Measurements from ENCODE around the gene TRPM5. TPM values are rescaled to one million over a fixed set of nuclear protein-coding genes. Genes with fewer than 3 reads are reported as not detected.

TRPM5 gene
- total RNA-seq, 1 experiment from 2014 or later = 0.11 TPM

GRCh38 chr11:2452321-2453012 lies 8.2 kb upstream of the TRPM5 start:
- DNase-seq (ENCODE audit: low read depth) = no peak

GRCh38 chr11:2451916-2452315 lies 7.6 kb upstream of the TRPM5 start:
- DNase-seq (ENCODE audit: low read depth) = no peak

GRCh38 chr11:2451336-2451735 lies 7.0 kb upstream of the TRPM5 start:
- no peak for DNase-seq (ENCODE audit: low read depth)

GRCh38 chr11:2450321-2451041 lies 6.2 kb upstream of the TRPM5 start:
- DNase-seq (ENCODE audit: low read depth) = no peak

- DNase-seq (ENCODE audit: low read depth) = no peak
Measured at GRCh38 chr11:2449548-2450320, 5.4 kb upstream of the TRPM5 start.

GRCh38 chr11:2448661-2449547 lies 4.6 kb upstream of the TRPM5 start:
- DNase-seq (ENCODE audit: low read depth) = no peak

- DNase-seq (ENCODE audit: low read depth) = no peak
Measured at GRCh38 chr11:2447951-2448650, 3.8 kb upstream of the TRPM5 start.

- no peak for DNase-seq (ENCODE audit: low read depth)
Measured at GRCh38 chr11:2447253-2447950, 3.1 kb upstream of the TRPM5 start.

- no peak for DNase-seq (ENCODE audit: low read depth)
Measured at GRCh38 chr11:2446590-2447252, 2.4 kb upstream of the TRPM5 start.

- DNase-seq (ENCODE audit: low read depth) = no peak
Measured at GRCh38 chr11:2445746-2446551, 1.6 kb upstream of the TRPM5 start.

GRCh38 chr11:2444821-2445745 lies 769 bp upstream of the TRPM5 start, which contains the start of gene KCNQ1:
KCNQ1 (plus strand) TSS chr11:2445008; CDS start chr11:2445099, 91 bp downstream.
- DNase-seq (ENCODE audit: low read depth) = peak; percentile 54

GRCh38 chr11:2443406-2443805 lies 908 bp downstream of the TRPM5 start:
- DNase-seq (ENCODE audit: low read depth) = no peak

- DNase-seq (ENCODE audit: low read depth) = no peak
Measured at GRCh38 chr11:2442589-2442988, 1.7 kb downstream of the TRPM5 start.

- no peak for DNase-seq (ENCODE audit: low read depth)
Measured at GRCh38 chr11:2441171-2441570, 3.1 kb downstream of the TRPM5 start.

- no peak for DNase-seq (ENCODE audit: low read depth)
Measured at GRCh38 chr11:2440646-2441045, 3.7 kb downstream of the TRPM5 start.

- no peak for DNase-seq (ENCODE audit: low read depth)
Measured at GRCh38 chr11:2439820-2440219, 4.5 kb downstream of the TRPM5 start.

- no peak for DNase-seq (ENCODE audit: low read depth)
Measured at GRCh38 chr11:2437516-2437915, 6.8 kb downstream of the TRPM5 start.

Data from Daoy (cell line).